Mammary epithelial cell (primary cell): Measurements from ENCODE around the gene MRFAP1L1.

Experiments
- EZH2 ChIP-seq: IDR thresholded peaks from 2 replicates; pipeline ENCODE4 v1.6.1; 2012; ENCODE audit warnings: low read length, inconsistent platforms, borderline replicate concordance
- TF ChIP-seq, protein P1 (sequence below), 2 donors: IDR thresholded peaks in 1 of 2; conservative IDR thresholded peaks in 1 of 2; 2 replicates each; pipeline ENCODE4 v1.5.1; 2011 to 2012; ENCODE audit warnings: inconsistent platforms in 2 of 2, low read length in 2 of 2, mild to moderate bottlenecking in 2 of 2, control low read depth in 1 of 2, low read depth in 1 of 2; ENCODE audit not compliant: insufficient read depth in 1 of 2; ENCODE audit errors: extremely low read depth in 1 of 2

- TF ChIP-seq EZH2: no peak
- TF ChIP-seq, protein P1, sequence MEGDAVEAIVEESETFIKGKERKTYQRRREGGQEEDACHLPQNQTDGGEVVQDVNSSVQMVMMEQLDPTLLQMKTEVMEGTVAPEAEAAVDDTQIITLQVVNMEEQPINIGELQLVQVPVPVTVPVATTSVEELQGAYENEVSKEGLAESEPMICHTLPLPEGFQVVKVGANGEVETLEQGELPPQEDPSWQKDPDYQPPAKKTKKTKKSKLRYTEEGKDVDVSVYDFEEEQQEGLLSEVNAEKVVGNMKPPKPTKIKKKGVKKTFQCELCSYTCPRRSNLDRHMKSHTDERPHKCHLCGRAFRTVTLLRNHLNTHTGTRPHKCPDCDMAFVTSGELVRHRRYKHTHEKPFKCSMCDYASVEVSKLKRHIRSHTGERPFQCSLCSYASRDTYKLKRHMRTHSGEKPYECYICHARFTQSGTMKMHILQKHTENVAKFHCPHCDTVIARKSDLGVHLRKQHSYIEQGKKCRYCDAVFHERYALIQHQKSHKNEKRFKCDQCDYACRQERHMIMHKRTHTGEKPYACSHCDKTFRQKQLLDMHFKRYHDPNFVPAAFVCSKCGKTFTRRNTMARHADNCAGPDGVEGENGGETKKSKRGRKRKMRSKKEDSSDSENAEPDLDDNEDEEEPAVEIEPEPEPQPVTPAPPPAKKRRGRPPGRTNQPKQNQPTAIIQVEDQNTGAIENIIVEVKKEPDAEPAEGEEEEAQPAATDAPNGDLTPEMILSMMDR (conservative IDR thresholded peaks at IDR 0.05 in 1 of 2, IDR thresholded peaks at IDR 0.05 in 1 of 2; ENCODE audit: extremely low read depth in 1 of 2, insufficient read depth in 1 of 2, low read depth in 1 of 2, low read length in 2 of 2): peak; percentile 66 to 70
Observed at GRCh38 chr4:6674500-6675149, 35.0 kb downstream of the MRFAP1L1 start.
